HK-2 (cell line): ENCODE results near the gene CADM3.

ENCODE experiments used
- DNase-seq: peaks from one replicate; pipeline ENCODE4 v3.0.0-alpha.2; 2018; ENCODE audit not compliant: unreplicated experiment

The CADM3 gene

GRCh38 chr1:159171254-159171687 lies at the start of gene CADM3:
CADM3 (plus strand) TSS chr1:159171615; CDS start chr1:159171766, 151 bp downstream.
- DNase-seq, result no peak

GRCh38 chr1:159122005-159122621 lies 49.3 kb upstream of the CADM3 start:
- DNase-seq, result no peak

- DNase-seq, result no peak
These were observed 47.8 kb upstream of the CADM3 start for GRCh38 chr1:159123587-159123986.

- peak; percentile 48 for DNase-seq
These were observed 39.0 kb upstream of the CADM3 start for GRCh38 chr1:159132271-159132881.

- DNase-seq, result no peak
These were observed 30.9 kb upstream of the CADM3 start for GRCh38 chr1:159140474-159140873.

GRCh38 chr1:159141584-159142390 lies 29.6 kb upstream of the CADM3 start:
- DNase-seq, result no peak

GRCh38 chr1:159142391-159142663 lies 29.1 kb upstream of the CADM3 start:
- DNase-seq, result no peak

- no peak for DNase-seq
These were observed 28.5 kb upstream of the CADM3 start for GRCh38 chr1:159142726-159143510.

GRCh38 chr1:159144571-159144970 lies 26.8 kb upstream of the CADM3 start:
- no peak for DNase-seq

GRCh38 chr1:159146980-159147379 lies 24.4 kb upstream of the CADM3 start:
- no peak for DNase-seq

GRCh38 chr1:159152031-159152430 lies 19.4 kb upstream of the CADM3 start:
- no peak for DNase-seq

GRCh38 chr1:159161001-159161718 lies 10.3 kb upstream of the CADM3 start:
- peak; percentile 69 for DNase-seq

GRCh38 chr1:159161719-159162026 lies 9.7 kb upstream of the CADM3 start:
- no peak for DNase-seq

- DNase-seq, result no peak
These were observed 8.7 kb upstream of the CADM3 start for GRCh38 chr1:159162516-159163265.

GRCh38 chr1:159163614-159164228 lies 7.7 kb upstream of the CADM3 start:
- no peak for DNase-seq

- DNase-seq, result no peak
These were observed 3.4 kb upstream of the CADM3 start for GRCh38 chr1:159168043-159168442.

- DNase-seq, result no peak
These were observed 776 bp upstream of the CADM3 start for GRCh38 chr1:159170639-159171038.

GRCh38 chr1:159171688-159172501 lies 480 bp downstream of the CADM3 start:
- no peak for DNase-seq

GRCh38 chr1:159172614-159173291 lies 1.3 kb downstream of the CADM3 start:
- DNase-seq, result no peak
